GM21825 (cell line): ENCODE measurements around the gene KCTD5.

Experiments
- ATAC-seq: cut with Tn5 transposase; IDR thresholded peaks from one replicate; pipeline ENCODE4 v1.9.1; 2021; ENCODE audit warnings: mild to moderate bottlenecking, moderate library complexity; ENCODE audit not compliant: unreplicated experiment

The KCTD5 gene

DNA sequence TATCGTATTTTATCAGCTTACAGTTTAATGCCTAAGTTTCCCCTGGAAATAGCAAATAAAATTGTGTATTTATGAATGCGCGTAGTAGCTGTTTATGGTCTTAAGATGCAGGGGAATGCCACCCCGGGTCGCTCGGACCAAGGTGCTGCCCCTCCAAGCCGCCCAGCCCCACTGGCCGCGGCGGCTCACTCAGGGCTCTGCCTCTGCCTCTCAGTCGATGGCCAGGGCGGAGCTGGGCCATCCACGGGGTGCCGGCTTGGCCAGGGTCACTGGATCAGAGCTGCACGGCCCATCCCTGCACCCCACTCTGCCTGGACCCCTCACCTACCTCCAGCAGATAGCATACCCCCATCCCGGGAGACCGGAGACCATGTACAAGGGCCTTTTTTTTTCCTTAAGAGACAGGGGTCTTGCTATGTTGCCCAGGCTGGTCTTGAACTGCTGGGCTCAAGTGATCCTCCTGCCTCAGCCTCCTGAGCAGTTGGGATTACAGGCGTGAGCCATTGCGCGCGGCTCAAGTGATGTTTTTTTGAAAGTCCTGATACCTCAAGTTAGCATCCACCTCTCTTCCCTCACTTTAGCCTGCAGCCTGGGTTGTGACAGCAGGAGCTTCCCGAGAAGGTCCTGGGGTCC, 26.7 kb downstream of the KCTD5 start:
- no peak for ATAC-seq

DNA sequence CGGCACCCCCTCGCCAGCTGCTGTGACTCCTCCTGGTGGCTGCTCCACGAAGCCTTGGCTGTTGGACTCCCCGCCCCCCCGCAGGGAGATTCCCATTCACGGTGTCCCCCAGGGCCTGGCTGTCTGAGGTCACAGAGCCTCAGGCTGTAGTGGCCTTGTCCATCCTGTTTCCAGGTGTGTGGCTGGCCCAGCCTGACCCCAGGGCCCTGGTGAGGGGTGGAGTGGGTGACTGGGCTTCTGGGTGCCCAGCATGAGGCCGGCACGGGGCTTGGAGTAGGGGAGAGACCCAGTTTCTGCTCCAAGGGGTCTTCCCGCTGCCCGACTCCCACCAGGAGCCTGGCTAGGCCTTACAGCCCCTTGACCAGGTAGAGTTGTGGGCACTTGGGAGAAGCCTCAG, 27.3 kb downstream of the KCTD5 start:
- no peak for ATAC-seq

DNA sequence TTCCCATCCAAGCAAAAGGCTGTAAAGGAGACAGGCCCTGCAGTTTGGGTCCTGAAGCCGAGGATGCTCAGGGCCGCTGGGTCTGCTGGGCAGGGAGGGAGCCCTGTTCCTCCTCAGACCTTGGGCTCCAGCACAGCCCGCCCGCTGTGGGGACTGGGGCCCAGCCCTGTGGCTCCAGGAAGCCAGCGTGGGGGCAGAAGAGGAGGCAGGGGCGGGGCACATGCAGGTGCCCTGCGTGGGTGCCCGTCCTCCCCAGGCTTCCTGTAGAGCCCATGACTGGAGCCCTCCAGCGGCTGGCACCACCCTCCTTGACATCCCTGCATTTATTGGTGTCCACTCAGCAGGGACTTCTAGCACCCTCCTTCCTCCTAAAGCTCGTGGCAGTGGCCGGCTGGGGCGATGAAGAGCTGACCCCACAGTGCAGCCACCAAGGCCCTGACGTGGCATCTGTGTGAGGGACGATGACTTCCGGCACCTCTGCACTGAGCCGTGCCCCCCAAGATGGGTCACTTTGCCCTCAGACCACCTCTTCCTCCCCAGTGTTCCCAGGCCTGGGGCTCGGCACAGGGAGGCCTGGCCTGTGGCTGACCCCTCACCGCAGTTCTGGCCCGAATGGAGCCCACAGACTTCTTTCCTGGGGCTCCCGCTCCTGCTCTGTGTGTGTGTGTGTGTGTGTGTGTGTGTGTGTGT, 27.8 kb downstream of the KCTD5 start:
- no peak for ATAC-seq

DNA sequence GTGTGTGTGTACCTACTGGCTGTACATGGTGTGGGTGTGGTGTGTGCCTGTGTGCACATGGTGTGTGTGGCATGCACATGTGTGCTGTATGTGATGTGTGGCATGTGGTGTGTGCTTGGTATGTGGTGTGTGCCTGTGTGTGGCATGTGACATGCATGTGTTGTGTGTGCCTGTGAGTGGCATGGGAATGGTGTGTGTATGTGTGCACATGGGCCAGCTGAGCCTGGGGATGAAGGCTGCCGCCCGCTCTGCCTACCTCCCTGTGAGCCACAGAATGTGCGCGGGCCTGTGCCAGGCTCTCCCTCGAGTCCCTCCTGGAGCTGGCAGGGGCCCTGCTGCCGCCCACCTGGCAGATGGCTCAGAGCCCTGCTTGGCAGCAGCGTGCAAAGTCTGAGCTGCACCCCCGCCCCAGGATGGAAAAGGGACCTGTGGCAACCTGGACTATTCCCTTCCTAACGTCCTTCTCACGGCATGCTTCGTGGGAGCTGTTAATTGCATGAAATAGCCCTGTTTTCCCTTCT, 28.4 kb downstream of the KCTD5 start:
- no peak for ATAC-seq

DNA sequence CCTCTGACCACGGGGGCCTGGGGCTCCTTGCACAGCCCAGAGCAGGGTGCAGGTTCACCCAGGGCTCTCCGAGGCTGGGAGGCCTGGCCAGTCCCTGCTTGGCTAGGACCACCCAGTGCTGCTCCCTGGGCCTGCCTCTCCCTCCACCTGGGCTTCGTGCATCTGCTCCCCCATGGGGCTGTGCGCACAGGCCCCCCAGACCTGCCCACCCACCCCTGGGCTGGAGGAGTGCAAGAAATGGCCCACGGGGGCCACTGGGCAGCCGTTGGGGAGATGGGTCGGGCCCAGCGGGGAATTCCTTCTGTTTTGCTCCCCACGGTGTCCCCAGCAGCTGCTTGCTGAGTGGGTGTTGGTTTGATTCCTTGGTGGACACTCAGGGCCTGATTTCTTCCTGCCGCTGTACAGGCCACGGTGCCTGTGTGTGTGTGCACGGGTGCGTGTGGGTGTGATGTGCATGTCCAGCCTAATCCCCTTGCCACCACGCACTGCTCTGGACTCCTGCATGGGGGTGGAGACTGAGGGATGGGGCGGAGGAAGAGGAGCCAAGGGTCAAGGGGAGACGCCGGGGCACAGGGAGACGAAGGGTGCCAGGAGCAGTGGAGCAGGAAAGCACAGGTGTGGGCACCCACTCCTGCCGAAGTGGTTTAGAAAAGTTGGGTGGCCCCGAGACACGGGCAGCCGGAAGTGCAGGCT, 29.2 kb downstream of the KCTD5 start:
- no peak for ATAC-seq

DNA sequence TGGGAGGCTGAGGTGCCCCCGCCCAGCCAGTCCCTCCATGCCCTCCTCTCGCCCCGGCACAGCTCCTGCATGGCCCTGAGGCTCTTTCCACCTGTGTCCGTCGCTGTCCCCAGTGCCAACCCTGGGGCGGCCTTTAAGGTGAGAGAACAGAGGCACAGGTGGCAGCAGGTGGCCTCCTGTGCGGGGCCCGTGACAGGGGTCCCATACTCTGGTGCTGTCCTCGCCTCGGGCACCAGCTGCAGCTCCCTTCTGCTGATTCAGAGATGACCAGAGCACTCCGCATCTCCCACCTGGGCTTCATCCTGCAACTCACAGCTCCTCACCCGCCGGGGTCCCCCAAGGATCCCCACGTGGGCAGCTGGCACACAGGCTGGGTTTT, 29.7 kb downstream of the KCTD5 start:
- ATAC-seq: no peak

DNA sequence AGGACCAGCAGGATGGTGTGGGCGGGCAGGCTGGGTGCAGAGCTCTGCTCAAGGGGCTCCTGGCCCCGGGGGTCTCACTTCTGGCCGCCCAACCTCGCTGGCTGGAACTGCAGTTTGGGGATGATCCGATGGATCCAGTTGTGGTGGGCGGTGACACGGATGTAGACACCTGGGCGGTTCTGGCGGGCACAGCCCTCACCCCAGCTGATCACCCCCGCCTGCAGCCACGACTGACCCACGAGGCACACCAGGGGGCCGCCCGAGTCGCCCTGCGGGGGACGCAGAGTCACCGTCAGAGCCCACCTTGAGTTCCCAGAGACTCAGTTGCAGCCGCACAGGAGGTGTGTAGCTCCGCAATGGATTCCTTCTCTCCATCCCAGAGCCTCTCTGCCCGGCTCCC, 30.2 kb downstream of the KCTD5 start:
- ATAC-seq: no peak

DNA sequence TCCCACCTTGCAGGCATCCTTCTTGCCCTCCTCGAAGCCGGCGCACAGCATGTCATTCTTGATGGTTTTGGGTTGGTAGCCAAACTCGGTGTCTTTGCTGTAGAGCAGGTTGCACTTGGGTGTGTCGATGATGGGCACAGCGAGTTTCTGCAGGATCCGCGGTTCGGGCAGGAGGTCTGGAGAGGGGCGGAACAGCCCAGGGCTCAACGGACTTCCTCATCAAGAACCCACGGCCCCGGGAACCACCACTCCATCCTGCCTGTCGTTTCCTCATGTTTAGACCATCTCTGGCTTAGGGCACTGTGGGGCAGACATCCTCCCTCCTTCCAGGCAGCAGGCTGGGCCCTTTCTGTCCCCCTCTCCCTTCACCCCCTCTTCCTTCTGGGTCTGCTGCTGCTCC, 31.2 kb downstream of the KCTD5 start:
- ATAC-seq: no peak

DNA sequence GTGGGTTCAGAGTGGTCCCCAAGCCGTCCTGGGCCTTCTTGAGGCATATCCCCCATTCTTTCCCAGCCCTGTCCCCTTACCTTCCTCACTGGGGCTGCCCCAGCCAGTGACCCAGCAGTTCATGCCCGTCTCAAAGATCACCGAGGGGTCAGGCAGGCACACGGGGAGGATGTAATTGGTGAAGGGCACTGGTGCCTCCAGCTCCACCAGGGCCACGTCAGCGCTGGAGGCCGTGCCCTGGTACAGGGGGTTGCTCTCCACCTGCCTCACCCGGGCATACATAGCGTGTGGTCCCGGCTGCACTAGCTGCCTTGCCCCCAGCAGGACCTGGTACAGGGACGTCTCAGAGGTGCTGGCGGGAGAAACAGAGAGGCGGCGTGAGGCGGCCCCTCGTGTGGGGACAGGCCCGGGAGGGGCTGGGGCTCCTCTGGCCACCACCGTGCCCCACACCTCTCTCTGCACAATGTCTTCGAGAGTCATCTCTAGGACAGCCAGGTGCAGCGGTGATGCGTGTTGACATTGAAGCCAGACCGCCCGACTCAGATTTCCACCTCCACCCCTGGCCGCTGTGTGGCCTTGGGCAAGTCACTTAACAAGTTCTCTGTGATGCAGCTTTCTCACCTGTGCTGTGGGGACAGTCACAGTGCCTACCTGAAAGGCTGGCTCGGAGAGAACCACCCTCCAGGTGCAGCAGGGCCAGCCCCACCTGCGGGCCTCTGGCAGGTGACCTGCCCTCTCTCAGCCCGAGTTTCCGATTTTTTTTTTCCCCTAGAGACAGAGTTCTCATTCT, 31.9 kb downstream of the KCTD5 start:
- no peak for ATAC-seq

DNA sequence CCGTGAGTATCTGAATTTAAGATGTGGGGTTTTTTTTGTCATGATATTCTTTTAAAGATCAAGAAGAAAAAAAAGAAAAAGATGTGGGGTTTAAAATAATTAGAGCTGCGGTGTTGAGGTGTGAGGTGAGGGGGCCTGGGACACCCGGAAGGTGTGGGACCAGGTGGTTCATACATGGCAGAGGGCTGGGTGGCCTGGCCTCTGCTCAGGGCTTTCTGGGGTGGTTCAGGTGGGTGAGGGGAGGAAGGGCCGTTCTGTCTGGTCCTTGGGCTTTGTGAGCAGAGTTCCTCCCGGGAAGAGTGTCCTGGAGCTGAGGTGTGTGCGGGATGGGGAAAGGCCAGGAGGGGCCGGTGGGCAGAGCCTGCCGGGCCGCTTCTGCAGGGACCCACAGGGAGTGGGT, 32.7 kb downstream of the KCTD5 start:
- ATAC-seq: no peak

DNA sequence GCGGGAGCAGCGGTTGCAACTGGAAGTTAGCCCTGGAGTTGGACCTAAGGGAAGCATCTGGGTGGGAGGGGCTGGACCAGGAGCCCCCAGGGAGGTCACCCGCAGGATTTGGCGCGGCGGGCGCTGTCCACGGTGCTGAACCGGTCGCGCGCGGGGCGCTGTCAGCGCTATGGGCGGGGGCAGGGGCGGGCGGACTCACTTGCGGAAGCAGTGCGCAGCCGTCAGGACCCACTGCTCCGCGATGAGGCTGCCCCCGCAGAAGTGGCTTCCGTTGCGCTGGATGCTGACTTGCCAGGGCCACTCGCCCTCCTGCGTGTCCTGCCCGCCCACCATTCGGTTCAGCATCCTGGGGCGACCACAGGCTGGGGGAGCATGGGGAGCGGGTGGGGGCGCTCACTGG, 33.2 kb downstream of the KCTD5 start:
- ATAC-seq: no peak

DNA sequence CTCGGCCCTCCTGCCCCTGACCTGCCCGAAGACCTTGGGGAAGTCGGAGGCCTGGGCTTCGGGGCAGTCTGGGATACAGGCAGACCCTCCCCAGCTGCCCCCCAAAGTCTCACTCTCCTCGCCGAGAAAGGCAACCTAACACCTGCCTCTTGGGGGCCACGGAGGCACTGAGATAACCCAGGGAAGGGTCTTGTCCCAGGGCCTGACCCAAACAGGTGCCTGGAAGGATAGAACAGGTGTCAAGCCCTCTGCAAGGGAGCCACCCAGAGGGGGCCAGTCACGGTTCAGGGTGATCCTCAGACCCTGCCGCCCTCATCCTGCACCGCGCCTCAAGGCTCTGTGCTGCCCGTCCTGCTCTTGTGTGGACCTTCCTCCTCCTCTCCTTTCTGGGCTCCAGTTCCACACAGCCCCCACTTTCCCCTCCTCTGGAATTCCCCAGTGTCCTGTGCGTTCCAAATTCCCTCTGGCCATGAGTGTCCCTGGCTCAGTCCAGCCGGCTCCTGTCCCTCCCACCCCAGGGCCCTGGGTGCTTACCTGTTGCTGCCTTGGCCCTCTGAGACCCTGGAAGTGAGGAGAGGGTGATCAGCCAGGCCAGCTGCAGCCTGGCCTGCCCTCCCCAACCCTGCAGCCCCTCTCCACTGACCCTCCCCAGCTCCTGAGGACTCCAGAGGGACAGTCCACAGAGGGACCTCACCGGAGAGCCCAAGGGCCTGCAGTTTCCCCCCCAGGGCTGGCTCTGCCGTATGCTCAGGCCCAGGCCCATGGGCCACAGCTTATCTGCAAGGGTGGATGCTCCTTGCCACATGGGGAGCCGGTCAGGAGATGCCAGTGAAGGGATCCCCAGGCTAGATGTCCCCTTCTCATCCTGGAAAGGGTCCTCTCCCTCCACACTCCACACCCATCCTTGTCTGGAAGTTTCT, 33.9 kb downstream of the KCTD5 start:
- no peak for ATAC-seq

DNA sequence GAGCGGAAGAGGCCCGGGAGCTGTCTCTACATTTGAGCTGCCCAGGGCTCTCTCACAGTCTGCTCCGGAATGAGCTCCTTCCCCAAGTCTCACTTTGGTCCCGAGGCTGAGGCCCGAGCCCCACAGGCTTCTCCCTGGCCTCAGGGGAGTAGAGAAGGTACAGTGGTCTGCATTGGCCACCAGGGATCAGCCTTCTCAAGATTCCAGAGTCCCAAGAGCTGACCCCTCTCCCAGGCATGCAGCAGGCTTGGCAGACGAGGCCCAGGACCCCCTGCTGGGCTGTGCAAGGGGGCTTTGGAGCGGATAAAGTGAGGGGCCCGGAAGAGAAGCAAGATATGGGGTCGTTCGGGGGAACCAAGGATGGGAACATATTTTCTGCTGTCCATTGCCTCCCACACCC, 34.6 kb downstream of the KCTD5 start:
- no peak for ATAC-seq

DNA sequence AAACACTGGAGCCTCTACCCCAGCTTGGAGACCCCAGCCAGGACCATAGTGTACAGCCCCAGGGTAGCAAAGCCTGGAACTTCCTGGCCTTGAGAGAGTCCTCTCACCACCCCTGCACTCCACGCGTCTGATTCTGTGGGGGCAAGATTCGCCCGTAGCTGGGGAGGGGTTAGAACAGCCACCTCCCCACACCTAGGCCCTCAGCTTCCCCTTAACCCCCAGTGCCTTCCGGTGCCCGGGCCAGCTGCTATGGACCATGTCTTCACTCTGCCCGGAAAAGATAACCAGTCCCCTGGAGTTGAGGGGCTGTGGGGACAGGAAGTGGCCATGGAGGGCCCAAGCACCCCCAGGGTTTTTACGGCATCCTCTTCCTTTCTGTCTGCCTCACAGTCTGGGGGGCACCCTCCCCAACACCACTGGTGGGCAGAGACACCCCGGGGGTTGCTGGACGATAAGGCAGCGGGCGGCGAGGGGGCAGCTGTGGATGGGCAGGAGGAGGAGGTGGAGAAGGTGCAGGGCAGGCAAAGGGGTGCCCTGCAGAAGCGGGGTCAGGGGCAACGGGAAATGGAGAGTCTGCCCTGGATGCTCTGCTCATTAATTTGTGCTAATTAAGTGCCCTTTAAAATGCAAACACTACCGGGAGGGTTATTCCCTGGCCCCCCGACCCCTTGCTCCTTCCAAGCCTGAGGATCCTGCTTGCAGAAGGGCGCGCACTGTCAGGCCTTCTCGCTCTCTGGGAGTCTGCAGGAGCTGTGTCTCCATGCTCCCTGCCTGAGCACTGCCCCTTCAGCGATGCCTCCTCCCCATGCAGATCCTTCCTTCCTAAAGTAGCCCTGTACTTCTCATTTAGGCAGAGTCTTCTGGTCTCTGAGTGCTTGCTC, 35.3 kb downstream of the KCTD5 start:
- ATAC-seq: no peak

DNA sequence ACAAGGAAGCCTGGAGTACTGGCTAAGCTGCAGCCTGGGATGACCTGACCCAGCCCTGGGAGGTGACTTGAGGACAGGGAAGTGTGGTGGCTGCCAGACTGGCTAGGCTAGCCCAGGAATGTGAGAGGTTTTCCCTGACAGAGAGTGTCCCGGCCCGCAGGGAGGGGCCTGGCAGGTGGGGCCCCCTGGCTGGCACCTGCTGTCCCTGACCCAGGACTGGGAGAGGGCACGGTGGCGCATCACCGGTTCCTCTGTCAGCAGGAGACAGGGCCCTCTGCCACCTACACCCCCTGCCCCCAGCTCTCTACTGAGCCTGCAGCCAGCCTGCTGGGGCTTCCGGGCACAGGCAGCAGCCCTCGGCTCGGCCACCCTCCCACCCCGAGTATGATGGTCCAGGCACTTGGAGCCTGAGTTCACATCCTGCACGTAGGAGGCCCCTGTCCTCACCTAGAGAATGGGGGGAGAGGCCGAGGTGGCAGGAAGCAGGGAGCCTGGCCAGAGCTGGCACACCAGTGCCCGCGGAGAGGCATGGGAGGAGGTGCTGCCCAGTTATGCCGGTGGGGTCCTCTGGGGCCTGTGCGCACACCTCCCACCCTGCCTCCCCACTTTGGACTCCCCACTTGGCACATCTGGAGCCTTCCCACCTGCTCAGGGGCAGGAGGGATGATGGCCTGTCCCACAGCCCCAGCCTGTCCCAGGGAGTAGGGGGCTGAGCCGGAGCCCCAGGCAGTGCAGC, 37.2 kb downstream of the KCTD5 start:
- no peak for ATAC-seq

DNA sequence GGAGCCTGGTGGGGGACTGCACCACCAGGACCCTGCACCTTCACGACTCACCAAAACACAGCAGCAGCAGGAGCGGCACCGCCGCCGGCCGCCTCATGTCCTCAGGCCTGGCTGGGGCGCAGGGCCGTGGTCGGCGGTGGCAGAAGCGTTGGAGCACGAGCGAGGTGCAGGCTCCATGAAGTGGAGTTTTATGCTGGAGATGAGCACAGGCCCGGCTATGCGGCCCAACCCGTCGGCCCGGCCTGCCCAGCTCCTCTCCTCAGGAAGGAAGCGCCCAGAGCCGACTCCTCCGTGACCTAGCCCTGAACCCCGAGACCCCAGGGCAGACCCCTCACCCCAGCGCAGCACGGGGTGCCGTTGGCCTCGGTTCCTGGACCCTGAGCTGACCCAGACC, 37.7 kb downstream of the KCTD5 start, which contains the start of gene PRSS27:
Gene PRSS27, minus strand, starts transcription at position 161 of the 394 bp plus-strand sequence. Its CDS starts 64 bp downstream, at position 97.
- ATAC-seq: no peak

DNA sequence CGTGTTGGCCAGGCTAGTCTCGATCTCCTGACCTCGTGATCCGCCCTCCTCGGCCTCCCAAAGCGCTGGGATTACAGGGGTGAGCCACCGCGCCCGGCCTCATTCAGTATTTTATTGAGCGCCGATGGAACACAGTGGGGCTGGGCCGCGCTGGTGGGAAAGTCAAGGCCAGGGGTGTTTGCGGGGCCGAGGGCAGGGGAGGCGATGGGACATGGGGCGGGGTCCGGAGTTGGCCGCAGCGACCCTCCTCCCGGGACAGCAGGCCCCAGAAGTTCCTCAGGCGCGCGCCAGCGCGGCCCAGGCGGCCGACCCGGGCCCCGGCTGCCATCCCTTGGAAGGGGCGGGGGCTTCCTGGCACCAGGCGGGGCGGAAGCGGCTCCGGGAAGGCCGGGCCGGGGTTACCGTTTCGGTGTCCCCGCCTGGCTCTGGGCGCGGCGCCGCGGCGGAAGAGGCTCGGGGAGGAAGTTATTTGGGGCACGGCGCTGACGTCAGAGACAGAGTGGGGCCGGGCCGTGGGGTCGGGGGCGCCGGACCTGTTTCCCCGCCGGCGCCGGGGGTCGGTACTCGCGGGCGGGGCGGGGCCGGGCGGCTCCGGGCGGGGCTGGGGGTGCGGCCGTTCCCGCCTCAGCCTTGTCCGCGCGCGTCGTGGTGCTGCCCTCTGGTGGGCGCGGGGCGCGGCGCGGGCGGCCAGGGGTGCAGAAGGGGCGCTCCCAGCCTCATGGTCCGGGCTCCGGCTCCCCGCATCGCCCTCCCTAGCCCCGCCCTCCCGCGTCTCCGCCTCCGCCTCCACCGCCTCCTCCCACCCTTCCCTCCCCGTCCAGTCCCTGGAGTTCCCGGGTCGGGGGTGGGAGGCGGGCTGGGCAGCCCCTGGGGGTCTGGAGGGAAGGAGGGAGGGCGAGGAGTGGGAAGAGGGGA, 38.7 kb downstream of the KCTD5 start:
- ATAC-seq: peak; percentile 76
